ENCODE results near the gene C19orf25. TPM values are rescaled to one million over a fixed set of nuclear protein-coding genes. Genes with fewer than 3 reads are reported as not detected.

C19orf25 gene
- total and polyA plus RNA-seq, 2 of the 13 experiments (the other 11 are each of a cell fraction or from before 2014, with no cell fraction given) = 14.2 to 32.4 TPM

DNA sequence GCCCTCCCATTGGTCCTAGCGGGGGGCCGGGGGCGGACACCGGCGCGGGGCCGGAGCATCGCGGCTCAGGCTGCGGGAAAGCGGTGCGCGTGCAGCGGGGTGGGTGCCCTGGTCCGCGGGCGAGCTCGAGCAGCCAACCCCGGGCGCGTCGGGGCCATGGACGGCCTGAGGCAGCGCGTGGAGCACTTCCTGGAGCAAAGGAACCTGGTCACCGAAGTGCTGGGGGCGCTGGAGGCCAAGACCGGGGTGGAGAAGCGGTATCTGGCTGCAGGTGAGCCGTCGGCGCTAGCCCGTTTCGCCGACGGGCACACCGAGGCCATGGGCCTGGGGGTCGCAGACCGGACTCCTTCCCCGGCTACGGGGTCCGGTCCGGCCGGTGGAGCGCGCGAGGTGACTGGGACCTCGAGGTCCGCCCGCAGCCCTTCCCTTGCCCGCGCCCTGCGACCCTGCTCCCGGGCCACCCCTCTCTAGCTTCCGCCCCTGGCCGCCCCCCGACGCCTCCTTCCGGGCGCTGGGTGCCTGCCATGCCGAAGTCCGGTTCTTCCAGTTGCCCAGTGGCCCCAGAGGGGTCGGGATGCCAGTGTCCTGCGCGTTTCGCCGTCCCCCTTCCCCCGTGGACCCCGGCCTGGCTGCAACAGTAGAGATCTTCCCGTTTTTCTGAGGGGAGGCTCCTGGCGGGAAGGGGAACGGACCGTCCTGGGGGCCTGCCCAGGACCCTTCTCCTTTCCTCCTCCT, 12.3 kb upstream of the C19orf25 start, which contains the start of gene REEP6 (continued):
- TF ChIP-seq ZNF883 (CRISPR knock-in tag; IDR thresholded peaks at IDR 0.05; ENCODE audit: not compliant biosample characterization) (peak; percentile 81), ZNF768 (CRISPR knock-in tag; IDR thresholded peaks at IDR 0.05) (peak; percentile 54; the same call in 1 of the 2 replicates), DMTF1 (CRISPR knock-in tag; IDR thresholded peaks at IDR 0.05) (no peak), FOXA3 (CRISPR knock-in tag; IDR thresholded peaks at IDR 0.05) (0 out of 2 replicates have a peak, but pooled peaks have one; percentile 18), ARID2 (CRISPR knock-in tag; IDR thresholded peaks at IDR 0.05; ENCODE audit: borderline replicate concordance) (0 out of 2 replicates have a peak, but pooled peaks have one; percentile 71), ZSCAN21 (CRISPR knock-in tag; IDR thresholded peaks at IDR 0.05; ENCODE audit: borderline replicate concordance) (peak; percentile 72), ZNF549 (CRISPR knock-in tag; IDR thresholded peaks at IDR 0.05) (no peak), HNRNPH1 (optimal IDR thresholded peaks at IDR 0.05; ENCODE audit: low read depth, low read length) (no peak), ZNF770 (CRISPR knock-in tag; IDR thresholded peaks at IDR 0.05) (peak; percentile 52; the same call in 1 of the 2 replicates), ERF (CRISPR knock-in tag; IDR thresholded peaks at IDR 0.05) (no peak), ZNF10 (CRISPR knock-in tag; IDR thresholded peaks at IDR 0.05; ENCODE audit: borderline replicate concordance, low read depth) (no peak), EED (CRISPR knock-in tag; IDR thresholded peaks at IDR 0.05) (peak; percentile 83; the same call in 1 of the 2 replicates), SIN3B (IDR thresholded peaks at IDR 0.05; ENCODE audit: low read length) (no peak), NBN (conservative IDR thresholded peaks at IDR 0.05) (no peak), ZNF7 (CRISPR knock-in tag; IDR thresholded peaks at IDR 0.05) (no peak), ZNF121 (CRISPR knock-in tag; IDR thresholded peaks at IDR 0.05) (peak; percentile 57; the same call in 1 of the 2 replicates), ADNP (CRISPR knock-in tag; IDR thresholded peaks at IDR 0.05) (peak; percentile 92), ZNF563 (CRISPR knock-in tag; IDR thresholded peaks at IDR 0.05) (peak; percentile 75; the same call in 1 of the 2 replicates), ZNF746 (CRISPR knock-in tag; IDR thresholded peaks at IDR 0.05) (peak; percentile 71; the same call in 1 of the 2 replicates), ZBTB43 (CRISPR knock-in tag; conservative IDR thresholded peaks at IDR 0.05) (0 out of 2 replicates have a peak, but pooled peaks have one; percentile 46), KAT8 (CRISPR knock-in tag; IDR thresholded peaks at IDR 0.05) (peak; percentile 11; the same call in 1 of the 2 replicates), RBFOX2 (IDR thresholded peaks at IDR 0.05; ENCODE audit: low read depth, low read length) (peak; percentile 91)
- TF ChIP-seq, protein P1, sequence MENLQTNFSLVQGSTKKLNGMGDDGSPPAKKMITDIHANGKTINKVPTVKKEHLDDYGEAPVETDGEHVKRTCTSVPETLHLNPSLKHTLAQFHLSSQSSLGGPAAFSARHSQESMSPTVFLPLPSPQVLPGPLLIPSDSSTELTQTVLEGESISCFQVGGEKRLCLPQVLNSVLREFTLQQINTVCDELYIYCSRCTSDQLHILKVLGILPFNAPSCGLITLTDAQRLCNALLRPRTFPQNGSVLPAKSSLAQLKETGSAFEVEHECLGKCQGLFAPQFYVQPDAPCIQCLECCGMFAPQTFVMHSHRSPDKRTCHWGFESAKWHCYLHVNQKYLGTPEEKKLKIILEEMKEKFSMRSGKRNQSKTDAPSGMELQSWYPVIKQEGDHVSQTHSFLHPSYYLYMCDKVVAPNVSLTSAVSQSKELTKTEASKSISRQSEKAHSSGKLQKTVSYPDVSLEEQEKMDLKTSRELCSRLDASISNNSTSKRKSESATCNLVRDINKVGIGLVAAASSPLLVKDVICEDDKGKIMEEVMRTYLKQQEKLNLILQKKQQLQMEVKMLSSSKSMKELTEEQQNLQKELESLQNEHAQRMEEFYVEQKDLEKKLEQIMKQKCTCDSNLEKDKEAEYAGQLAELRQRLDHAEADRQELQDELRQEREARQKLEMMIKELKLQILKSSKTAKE (CRISPR knock-in tag; IDR thresholded peaks at IDR 0.05; ENCODE audit: borderline replicate concordance) = peak; percentile 22; the same call in 1 of the 2 replicates
